ENCODE measurements around the gene COPS3. TPM values are rescaled to one million over a fixed set of nuclear protein-coding genes. Genes with fewer than 3 reads are reported as not detected.
"Not testable (repeated sequence)": the region's sequence is repeated elsewhere in the genome, so short reads cannot be mapped to it uniquely, and the experiment has no call there.

The COPS3 gene
- total and polyA plus RNA-seq, 9 of the 15 experiments (the other 6 are each of a cell fraction or from before 2014, with no cell fraction given): 92.4 to 295 (median 167) TPM

GRCh38 chr17:17303010-17303846 lies 22.2 kb upstream of the COPS3 start, which contains the start of gene NT5M (continued):
- 0 out of 4 replicates have a peak, but pooled peaks of 1 of the 2 experiments have one; percentile 18 for TF ChIP-seq ZNF639 (CRISPR knock-in tag; conservative IDR thresholded peaks at IDR 0.05 in 1 of 2, IDR thresholded peaks at IDR 0.05 in 1 of 2)
- TF ChIP-seq SNRNP70 (optimal IDR thresholded peaks at IDR 0.05; ENCODE audit: low read depth, low read length): no peak
- TF ChIP-seq POLR2G (IDR thresholded peaks at IDR 0.05; ENCODE audit: low read depth, low read length): peak; percentile 87
- TF ChIP-seq CREB1 (IDR thresholded peaks at IDR 0.05): peak; percentile 71
- 0 out of 2 replicates have a peak, but pooled peaks have one; percentile 13 for TF ChIP-seq CREB1 (CRISPR knock-in tag; IDR thresholded peaks at IDR 0.05)
- peak; percentile 74 for TF ChIP-seq KDM5B (IDR thresholded peaks at IDR 0.05; ENCODE audit: insufficient replicate concordance, low read depth, low read length)
- no peak for TF ChIP-seq STAG1 (CRISPR knock-in tag; IDR thresholded peaks at IDR 0.05; ENCODE audit: borderline replicate concordance)
- no peak for TF ChIP-seq IRF2 (CRISPR knock-in tag; IDR thresholded peaks at IDR 0.05)
- no peak for TF ChIP-seq ZNF507 (tag; conservative IDR thresholded peaks at IDR 0.05)
- TF ChIP-seq HDAC8 (tag; IDR thresholded peaks at IDR 0.05): no peak
- TF ChIP-seq MYC (IDR thresholded peaks at IDR 0.05; ENCODE audit: low read depth, low read length): peak; percentile 74; the same call in 1 of the 2 replicates
- no peak for TF ChIP-seq MYC (CRISPR knock-in tag; IDR thresholded peaks at IDR 0.05; ENCODE audit: borderline replicate concordance, low read depth)
- TF ChIP-seq ATF1 (CRISPR knock-in tag; IDR thresholded peaks at IDR 0.05): no peak
- peak; percentile 30; the same call in 1 of the 2 replicates for TF ChIP-seq ATF1 (tag; IDR thresholded peaks at IDR 0.05)

GRCh38 chr17:17301659-17302058 lies 20.6 kb upstream of the COPS3 start:
- H3K9me3 ChIP-seq (replicated peaks; ENCODE audit: control insufficient read depth, insufficient read depth, low read depth, low read length); ATAC-seq; CTCF ChIA-PET (ENCODE audit: low intra/inter-chr PET ratio); in situ Hi-C loops (cut with MboI); H2AFZ ChIP-seq (ENCODE audit: low read depth, low read length); H4K20me1 ChIP-seq (replicated peaks; ENCODE audit: control insufficient read depth, insufficient read depth, low read length); FAIRE-seq; H3K27ac ChIP-seq (ENCODE audit: extremely low read depth, low read depth, low read length); H3K4me3 ChIP-seq; H3K4me2 ChIP-seq (ENCODE audit: insufficient read depth, low read length); DNase-seq (ENCODE audit: extremely low read depth in 1 of 4, low spot score in 3 of 4); H3K27me3 ChIP-seq (ENCODE audit: control insufficient read depth in 2 of 2, insufficient read depth in 2 of 2, low read length in 2 of 2); H3K36me3 ChIP-seq (ENCODE audit: control insufficient read depth, insufficient read depth, low read length); BruUV-seq (replicated peaks); intact Hi-C loops (cut with micrococcal nuclease); H3K9me1 ChIP-seq (ENCODE audit: control insufficient read depth, insufficient read depth, low read length): not testable (repeated sequence)
- peaks cover 39% of the 10 kb centered on the region for H3K79me2 ChIP-seq (ENCODE audit: control insufficient read depth, insufficient read depth, low read length)
- 96% methylated on average over 11 of the region's 11 CpGs for WGBS (ENCODE audit: insufficient coverage, low coverage, missing lambda C conversion rate)
- POLR2A ChIA-PET: interaction anchor here (0.6 kb wide), 1 partner anchor 27 kb away, joined by 3 read pairs; no protein-coding TSS in a partner anchor
- peaks cover 18 to 22% of the 10 kb centered on the region in 2 experiments; a peak in 4 of 5 replicates for H3K4me1 ChIP-seq (replicated peaks in 1 of 2; ENCODE audit: control insufficient read depth in 2 of 2, insufficient read depth in 2 of 2, low read length in 2 of 2)
- peak overlapping the region in 1 of 2 experiments; percentile 37; a peak in 1 of 4 replicates for H3K9ac ChIP-seq (ENCODE audit: insufficient read depth in 1 of 2, low read depth in 2 of 2, low read length in 2 of 2)

Data from K562 (cell line).